ENCODE results near the gene PDHB.

- TF ChIP-seq, protein P1, sequence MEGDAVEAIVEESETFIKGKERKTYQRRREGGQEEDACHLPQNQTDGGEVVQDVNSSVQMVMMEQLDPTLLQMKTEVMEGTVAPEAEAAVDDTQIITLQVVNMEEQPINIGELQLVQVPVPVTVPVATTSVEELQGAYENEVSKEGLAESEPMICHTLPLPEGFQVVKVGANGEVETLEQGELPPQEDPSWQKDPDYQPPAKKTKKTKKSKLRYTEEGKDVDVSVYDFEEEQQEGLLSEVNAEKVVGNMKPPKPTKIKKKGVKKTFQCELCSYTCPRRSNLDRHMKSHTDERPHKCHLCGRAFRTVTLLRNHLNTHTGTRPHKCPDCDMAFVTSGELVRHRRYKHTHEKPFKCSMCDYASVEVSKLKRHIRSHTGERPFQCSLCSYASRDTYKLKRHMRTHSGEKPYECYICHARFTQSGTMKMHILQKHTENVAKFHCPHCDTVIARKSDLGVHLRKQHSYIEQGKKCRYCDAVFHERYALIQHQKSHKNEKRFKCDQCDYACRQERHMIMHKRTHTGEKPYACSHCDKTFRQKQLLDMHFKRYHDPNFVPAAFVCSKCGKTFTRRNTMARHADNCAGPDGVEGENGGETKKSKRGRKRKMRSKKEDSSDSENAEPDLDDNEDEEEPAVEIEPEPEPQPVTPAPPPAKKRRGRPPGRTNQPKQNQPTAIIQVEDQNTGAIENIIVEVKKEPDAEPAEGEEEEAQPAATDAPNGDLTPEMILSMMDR (conservative IDR thresholded peaks at IDR 0.05) = no peak
- TF ChIP-seq ZFX (IDR thresholded peaks at IDR 0.05) = no peak
Observed at GRCh38 chr3:58383476-58383875, 50.2 kb downstream of the PDHB start.
